Measurements from ENCODE around the gene TMEM131.

Gene TMEM131

GRCh38 chr2:97707362-97708047 is 288.2 kb downstream of the TMEM131 start:
- no peak for DNase-seq (ENCODE audit: low spot score)

- no peak for DNase-seq (ENCODE audit: low spot score)
These were observed 288.9 kb downstream of the TMEM131 start for GRCh38 chr2:97706708-97707345.

All from putamen (tissue), 1 donor.